WTC11 (cell line): Measurements from ENCODE around the gene OCSTAMP. TPM values are rescaled to one million over a fixed set of nuclear protein-coding genes. Genes with fewer than 3 reads are reported as not detected.

Source experiments
- ATAC-seq: fragments of 200-7000 bp; cut with Tn5 transposase; 2 replicates; pipeline ENCODE4 v1.10.0; 2021; ENCODE audit warnings: mild to moderate bottlenecking, moderate library complexity
- CTCF ChIA-PET: fragments of 300-600 bp; sonication (Branson Sonifier 250); formaldehyde crosslinking; loops from one replicate; lab custom pipeline; 2021; ENCODE audit warnings: antibody characterized with exemption; lab: Charles Lee
- POLR2A ChIA-PET: fragments of 350-600 bp; sonication (Branson Sonifier 250); formaldehyde crosslinking; loops from one replicate; lab custom pipeline; 2021; ENCODE audit warnings: antibody characterized with exemption; lab: Charles Lee
- DNase-seq: peaks from one replicate; pipeline ENCODE4 v3.0.0; 2021; ENCODE audit warnings: low spot score
- H3K27ac Mint-ChIP-seq: 2 replicates; pipeline ENCODE4 v1.8.0; 2021; ENCODE audit warnings: mixed read lengths
- H3K27me3 Mint-ChIP-seq: 2 replicates; pipeline ENCODE4 v1.8.0; 2021; ENCODE audit warnings: low read depth, mild to moderate bottlenecking, moderate library complexity, mixed read lengths
- H3K36me3 Mint-ChIP-seq: 2 replicates; pipeline ENCODE4 v1.8.0; 2021; ENCODE audit warnings: mixed read lengths
- H3K4me1 Mint-ChIP-seq: 2 replicates; pipeline ENCODE4 v1.8.0; 2022; ENCODE audit warnings: mixed read lengths
- H3K4me3 Mint-ChIP-seq: 2 replicates; pipeline ENCODE4 v1.8.0; 2021; ENCODE audit warnings: mild to moderate bottlenecking, moderate library complexity, mixed read lengths
- H3K9me3 Mint-ChIP-seq: 2 replicates; pipeline ENCODE4 v1.8.0; 2021; ENCODE audit warnings: mixed read lengths
- ATF1 ChIP-seq: sonication (generic); formaldehyde crosslinking; IDR thresholded peaks from 2 replicates; pipeline ENCODE4 v1.8.1; 2023; ENCODE audit warnings: mild to moderate bottlenecking, moderate library complexity, missing genetic modification reagents
- CBFB ChIP-seq: sonication (generic); formaldehyde crosslinking; IDR thresholded peaks from 2 replicates; pipeline ENCODE4 v1.8.1; 2022; ENCODE audit warnings: mild to moderate bottlenecking, low read depth, missing genetic modification reagents
- GTF2I ChIP-seq: fragments of 250-450 bp; sonication (Bioruptor Pico); conservative IDR thresholded peaks from 2 replicates; pipeline ENCODE4 v1.4.0; 2021; ENCODE audit warnings: mild to moderate bottlenecking
- HMGA2 ChIP-seq: fragments of 250-450 bp; sonication (Bioruptor Pico); IDR thresholded peaks from 2 replicates; pipeline ENCODE4 v1.4.0; 2021; ENCODE audit warnings: mild to moderate bottlenecking, moderate library complexity
- JUN ChIP-seq: sonication (generic); formaldehyde crosslinking; IDR thresholded peaks from 2 replicates; pipeline ENCODE4 v1.8.0; 2023; ENCODE audit warnings: mild to moderate bottlenecking, missing genetic modification reagents
- MXD4 ChIP-seq: fragments of 250-450 bp; sonication (Bioruptor Pico); IDR thresholded peaks from 2 replicates; pipeline ENCODE4 v1.8.0; 2021; ENCODE audit warnings: mild to moderate bottlenecking, moderate library complexity, borderline replicate concordance
- NFE2L1 ChIP-seq: sonication (generic); formaldehyde crosslinking; IDR thresholded peaks from 2 replicates; pipeline ENCODE4 v1.8.1; 2023; ENCODE audit warnings: missing genetic modification reagents
- NR3C1 ChIP-seq: sonication (generic); formaldehyde crosslinking; conservative IDR thresholded peaks from 2 replicates; pipeline ENCODE4 v1.8.1; 2023; ENCODE audit warnings: low read depth, mild to moderate bottlenecking, missing genetic modification reagents
- PRRX2 ChIP-seq: fragments of 250-450 bp; sonication (Bioruptor Pico); IDR thresholded peaks from 2 replicates; pipeline ENCODE4 v1.8.0; 2021; ENCODE audit warnings: mild to moderate bottlenecking
- SMAD3 ChIP-seq: sonication (generic); formaldehyde crosslinking; IDR thresholded peaks from 2 replicates; pipeline ENCODE4 v1.8.0; 2022; ENCODE audit warnings: missing genetic modification reagents, mild to moderate bottlenecking, borderline replicate concordance
- TEAD1 ChIP-seq: sonication (generic); formaldehyde crosslinking; IDR thresholded peaks from 2 replicates; pipeline ENCODE4 v1.8.0; 2022; ENCODE audit warnings: mild to moderate bottlenecking, missing genetic modification reagents
- ZBTB21 ChIP-seq: sonication (generic); formaldehyde crosslinking; IDR thresholded peaks from 2 replicates; pipeline ENCODE4 v1.8.1; 2023; ENCODE audit warnings: mild to moderate bottlenecking, missing genetic modification reagents, borderline replicate concordance
- ZNF423 ChIP-seq: fragments of 250-450 bp; sonication (Bioruptor Pico); IDR thresholded peaks from 2 replicates; pipeline ENCODE4 v2.1.2; 2022; ENCODE audit warnings: mild to moderate bottlenecking, moderate library complexity
- total RNA-seq: library from RNA; stranded (reverse); gene quantifications from 3 replicates; pipeline ENCODE4 v1.2.3, GENCODE V29; 2021
- TF ChIP-seq, protein P1 (sequence below): sonication (generic); formaldehyde crosslinking; IDR thresholded peaks from 2 replicates; pipeline ENCODE4 v1.8.1; 2022; ENCODE audit warnings: low read depth, mild to moderate bottlenecking, moderate library complexity, missing genetic modification reagents, borderline replicate concordance
- TF ChIP-seq, protein P2 (sequence below): sonication (generic); formaldehyde crosslinking; IDR thresholded peaks from 2 replicates; pipeline ENCODE4 v1.8.1; 2022; ENCODE audit warnings: missing genetic modification reagents, borderline replicate concordance
- TF ChIP-seq, protein P3 (sequence below): sonication (generic); formaldehyde crosslinking; IDR thresholded peaks from 2 replicates; pipeline ENCODE4 v1.8.0; 2023; ENCODE audit warnings: missing genetic modification reagents
- TF ChIP-seq, protein P4 (sequence below): sonication (generic); formaldehyde crosslinking; IDR thresholded peaks from 2 replicates; pipeline ENCODE4 v1.8.1; 2023; ENCODE audit warnings: mild to moderate bottlenecking, missing genetic modification reagents, moderate library complexity
- TF ChIP-seq, protein P5 (sequence below): fragments of 250-450 bp; sonication (Bioruptor Pico); IDR thresholded peaks from 2 replicates; pipeline ENCODE4 v1.8.0; 2021; ENCODE audit warnings: mild to moderate bottlenecking
- TF ChIP-seq, protein P6 (sequence below): sonication (generic); formaldehyde crosslinking; IDR thresholded peaks from 2 replicates; pipeline ENCODE4 v1.8.1; 2023; ENCODE audit warnings: mild to moderate bottlenecking, moderate library complexity, missing genetic modification reagents
- TF ChIP-seq, protein P7 (sequence below): sonication (generic); formaldehyde crosslinking; IDR thresholded peaks from 2 replicates; pipeline ENCODE4 v1.8.0; 2022; ENCODE audit warnings: mild to moderate bottlenecking, missing genetic modification reagents
- TF ChIP-seq, protein P8 (sequence below): sonication (generic); formaldehyde crosslinking; IDR thresholded peaks from 2 replicates; pipeline ENCODE4 v1.8.1; 2022; ENCODE audit warnings: mild to moderate bottlenecking, missing genetic modification reagents, moderate library complexity, borderline replicate concordance

OCSTAMP gene
- total RNA-seq, 1 experiment from 2014 or later, result not detected

DNA sequence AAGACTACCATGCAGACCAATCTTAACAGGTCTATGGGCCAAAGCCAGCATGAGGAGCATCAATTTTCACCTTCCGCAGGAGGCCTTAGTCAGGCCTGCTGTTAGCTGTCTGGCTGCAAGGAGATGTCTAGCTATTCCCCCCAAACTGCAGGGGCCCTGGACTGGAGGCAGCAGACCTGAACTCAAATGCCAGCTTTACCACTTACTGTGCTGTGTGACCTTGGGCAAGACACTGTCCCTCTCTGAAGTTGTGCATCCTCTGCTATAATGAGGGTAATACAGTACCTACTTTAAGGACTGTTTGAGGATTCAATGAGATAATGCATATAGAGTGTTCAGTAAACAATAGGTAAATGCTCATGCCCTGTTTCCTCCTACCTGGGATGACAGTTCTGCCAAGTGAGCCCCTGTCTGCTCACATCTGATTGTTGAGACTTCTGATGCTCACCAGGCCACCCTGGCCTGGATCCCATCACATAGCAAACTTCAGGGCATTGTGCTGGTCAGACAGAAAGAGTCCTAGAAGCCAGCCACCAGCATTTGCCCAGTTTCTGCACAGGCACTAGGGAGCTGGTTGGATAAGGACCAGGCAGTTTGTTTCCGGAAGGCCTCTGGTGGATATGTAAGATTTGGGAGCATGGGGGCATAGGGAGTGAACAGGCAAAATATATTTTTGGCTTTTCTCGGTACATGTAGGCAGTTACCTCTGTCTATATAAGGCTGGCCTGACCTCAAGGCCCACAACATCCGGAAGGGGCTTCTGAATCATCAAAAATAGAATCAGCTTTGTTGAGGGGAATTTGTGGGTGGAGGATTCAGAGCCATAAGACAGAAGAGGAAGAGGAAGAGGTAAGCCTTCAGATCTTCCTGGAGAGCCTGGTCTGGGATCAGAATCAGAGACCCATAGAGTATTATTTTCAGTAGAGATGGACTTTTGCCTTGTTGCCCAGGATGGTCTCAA is 2.3 kb upstream of the OCSTAMP start:
- Mint-ChIP-seq H3K4me3 (no peak overlapping the region), H3K27ac (peak overlapping the region; percentile 71), H3K36me3 (no peaks in the 10 kb centered on the region), H3K9me3 (no peaks in the 10 kb centered on the region), H3K4me1 (peaks cover 56% of the 10 kb centered on the region), H3K27me3 (no peaks in the 10 kb centered on the region; the same call in 1 of the 2 replicates)
- TF ChIP-seq NFE2L1, result no peak
- no peak for TF ChIP-seq CBFB (CRISPR knock-in tag)
- TF ChIP-seq SMAD3, result no peak
- TF ChIP-seq ZNF423, result no peak
- peak; percentile 68 for TF ChIP-seq GTF2I (CRISPR knock-in tag)
- 0 out of 2 replicates have a peak, but pooled peaks have one; percentile 31 for TF ChIP-seq ZBTB21 (CRISPR knock-in tag)
- DNase-seq (no peak), ATAC-seq (peak; percentile 14)
- ChIA-PET CTCF (interaction anchor here (0.6 to 3.7 kb wide), 5 partner anchors 10 to 1639 kb away, joined by 3 to 38 read pairs (median 6); no protein-coding TSS in a partner anchor), POLR2A (interaction anchor here (0.5 to 0.9 kb wide), 2 partner anchors 131 to 153 kb away, joined by 3 to 4 read pairs; no protein-coding TSS in a partner anchor)

DNA sequence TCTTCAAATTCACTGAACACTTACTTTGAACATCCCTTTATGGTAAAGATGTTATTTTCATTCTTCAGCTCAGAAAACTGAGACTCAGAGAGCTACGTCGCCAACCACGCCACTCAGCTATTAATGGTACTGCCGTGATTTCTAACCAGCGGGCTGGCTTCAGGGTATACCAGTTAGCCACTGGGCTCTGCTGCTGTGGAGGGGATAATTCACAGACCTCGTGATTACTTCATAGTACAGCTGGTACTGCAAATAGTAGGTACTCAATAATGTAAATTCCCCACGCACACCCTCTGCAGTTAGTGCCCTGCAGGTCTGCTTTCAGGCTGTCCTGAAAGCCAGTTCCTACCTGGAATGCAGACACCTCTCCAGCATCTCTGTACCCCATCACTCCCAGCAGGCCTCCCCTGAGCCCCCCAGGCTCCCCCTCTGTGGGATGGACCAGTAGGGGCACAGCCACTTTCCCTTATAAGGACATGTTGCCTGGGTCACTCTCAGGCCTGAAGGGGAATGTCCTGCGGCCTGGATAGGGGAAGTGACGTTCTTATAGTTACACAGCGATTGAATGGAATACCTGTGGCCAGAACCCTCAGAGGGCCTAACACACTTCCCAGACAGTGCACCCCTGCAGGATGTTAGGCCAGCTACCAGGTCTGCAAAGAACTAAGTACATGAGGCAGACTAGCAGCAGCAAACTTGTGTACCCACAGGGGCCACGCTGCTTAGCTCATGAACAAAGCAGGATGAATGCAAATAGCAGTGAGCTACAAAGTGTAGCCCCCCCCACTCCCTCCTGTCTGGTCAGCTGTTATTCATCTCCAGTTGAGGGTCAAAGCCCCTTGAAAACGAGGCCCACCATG is 1.3 kb upstream of the OCSTAMP start:
- CTCF ChIA-PET, result interaction anchor here (0.6 to 3.7 kb wide), 9 partner anchors 10 to 1640 kb away, joined by 3 to 38 read pairs (median 5); partner anchors contain the start of gene ZNF334
- ATAC-seq (peak; percentile 77), DNase-seq (peak; percentile 56)
- no peak overlapping the region for H3K4me3 Mint-ChIP-seq
- POLR2A ChIA-PET, result interaction anchor here (0.5 to 0.9 kb wide), 2 partner anchors 132 to 154 kb away, joined by 3 to 4 read pairs; no protein-coding TSS in a partner anchor
- peaks cover 52% of the 10 kb centered on the region for H3K4me1 Mint-ChIP-seq
- H3K27me3 Mint-ChIP-seq, result no peaks in the 10 kb centered on the region; the same call in 1 of the 2 replicates
- no peaks in the 10 kb centered on the region for H3K9me3 Mint-ChIP-seq
- peak overlapping the region; percentile 71 for H3K27ac Mint-ChIP-seq
- no peaks in the 10 kb centered on the region for H3K36me3 Mint-ChIP-seq
- TF ChIP-seq ATF1 (CRISPR knock-in tag) (no peak), GTF2I (CRISPR knock-in tag) (no peak), ZNF423 (no peak; the same call in 1 of the 2 replicates), TEAD1 (CRISPR knock-in tag) (no peak), MXD4 (no peak), HMGA2 (CRISPR knock-in tag) (no peak), NR3C1 (CRISPR knock-in tag) (no peak), JUN (no peak), PRRX2 (CRISPR knock-in tag) (no peak)
- TF ChIP-seq, protein P1, sequence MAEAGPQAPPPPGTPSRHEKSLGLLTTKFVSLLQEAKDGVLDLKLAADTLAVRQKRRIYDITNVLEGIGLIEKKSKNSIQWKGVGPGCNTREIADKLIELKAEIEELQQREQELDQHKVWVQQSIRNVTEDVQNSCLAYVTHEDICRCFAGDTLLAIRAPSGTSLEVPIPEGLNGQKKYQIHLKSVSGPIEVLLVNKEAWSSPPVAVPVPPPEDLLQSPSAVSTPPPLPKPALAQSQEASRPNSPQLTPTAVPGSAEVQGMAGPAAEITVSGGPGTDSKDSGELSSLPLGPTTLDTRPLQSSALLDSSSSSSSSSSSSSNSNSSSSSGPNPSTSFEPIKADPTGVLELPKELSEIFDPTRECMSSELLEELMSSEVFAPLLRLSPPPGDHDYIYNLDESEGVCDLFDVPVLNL (CRISPR knock-in tag), result no peak
- TF ChIP-seq, protein P2, sequence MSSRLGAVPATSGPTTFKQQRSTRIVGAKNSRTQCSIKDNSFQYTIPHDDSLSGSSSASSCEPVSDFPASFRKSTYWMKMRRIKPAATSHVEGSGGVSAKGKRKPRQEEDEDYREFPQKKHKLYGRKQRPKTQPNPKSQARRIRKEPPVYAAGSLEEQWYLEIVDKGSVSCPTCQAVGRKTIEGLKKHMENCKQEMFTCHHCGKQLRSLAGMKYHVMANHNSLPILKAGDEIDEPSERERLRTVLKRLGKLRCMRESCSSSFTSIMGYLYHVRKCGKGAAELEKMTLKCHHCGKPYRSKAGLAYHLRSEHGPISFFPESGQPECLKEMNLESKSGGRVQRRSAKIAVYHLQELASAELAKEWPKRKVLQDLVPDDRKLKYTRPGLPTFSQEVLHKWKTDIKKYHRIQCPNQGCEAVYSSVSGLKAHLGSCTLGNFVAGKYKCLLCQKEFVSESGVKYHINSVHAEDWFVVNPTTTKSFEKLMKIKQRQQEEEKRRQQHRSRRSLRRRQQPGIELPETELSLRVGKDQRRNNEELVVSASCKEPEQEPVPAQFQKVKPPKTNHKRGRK, result no peak
- TF ChIP-seq, protein P3, sequence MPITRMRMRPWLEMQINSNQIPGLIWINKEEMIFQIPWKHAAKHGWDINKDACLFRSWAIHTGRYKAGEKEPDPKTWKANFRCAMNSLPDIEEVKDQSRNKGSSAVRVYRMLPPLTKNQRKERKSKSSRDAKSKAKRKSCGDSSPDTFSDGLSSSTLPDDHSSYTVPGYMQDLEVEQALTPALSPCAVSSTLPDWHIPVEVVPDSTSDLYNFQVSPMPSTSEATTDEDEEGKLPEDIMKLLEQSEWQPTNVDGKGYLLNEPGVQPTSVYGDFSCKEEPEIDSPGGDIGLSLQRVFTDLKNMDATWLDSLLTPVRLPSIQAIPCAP (CRISPR knock-in tag), result no peak
- TF ChIP-seq, protein P4, sequence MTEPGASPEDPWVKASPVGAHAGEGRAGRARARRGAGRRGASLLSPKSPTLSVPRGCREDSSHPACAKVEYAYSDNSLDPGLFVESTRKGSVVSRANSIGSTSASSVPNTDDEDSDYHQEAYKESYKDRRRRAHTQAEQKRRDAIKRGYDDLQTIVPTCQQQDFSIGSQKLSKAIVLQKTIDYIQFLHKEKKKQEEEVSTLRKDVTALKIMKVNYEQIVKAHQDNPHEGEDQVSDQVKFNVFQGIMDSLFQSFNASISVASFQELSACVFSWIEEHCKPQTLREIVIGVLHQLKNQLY (CRISPR knock-in tag), result no peak
- TF ChIP-seq, protein P5, sequence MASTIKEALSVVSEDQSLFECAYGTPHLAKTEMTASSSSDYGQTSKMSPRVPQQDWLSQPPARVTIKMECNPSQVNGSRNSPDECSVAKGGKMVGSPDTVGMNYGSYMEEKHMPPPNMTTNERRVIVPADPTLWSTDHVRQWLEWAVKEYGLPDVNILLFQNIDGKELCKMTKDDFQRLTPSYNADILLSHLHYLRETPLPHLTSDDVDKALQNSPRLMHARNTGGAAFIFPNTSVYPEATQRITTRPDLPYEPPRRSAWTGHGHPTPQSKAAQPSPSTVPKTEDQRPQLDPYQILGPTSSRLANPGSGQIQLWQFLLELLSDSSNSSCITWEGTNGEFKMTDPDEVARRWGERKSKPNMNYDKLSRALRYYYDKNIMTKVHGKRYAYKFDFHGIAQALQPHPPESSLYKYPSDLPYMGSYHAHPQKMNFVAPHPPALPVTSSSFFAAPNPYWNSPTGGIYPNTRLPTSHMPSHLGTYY (CRISPR knock-in tag), result no peak
- TF ChIP-seq, protein P6, sequence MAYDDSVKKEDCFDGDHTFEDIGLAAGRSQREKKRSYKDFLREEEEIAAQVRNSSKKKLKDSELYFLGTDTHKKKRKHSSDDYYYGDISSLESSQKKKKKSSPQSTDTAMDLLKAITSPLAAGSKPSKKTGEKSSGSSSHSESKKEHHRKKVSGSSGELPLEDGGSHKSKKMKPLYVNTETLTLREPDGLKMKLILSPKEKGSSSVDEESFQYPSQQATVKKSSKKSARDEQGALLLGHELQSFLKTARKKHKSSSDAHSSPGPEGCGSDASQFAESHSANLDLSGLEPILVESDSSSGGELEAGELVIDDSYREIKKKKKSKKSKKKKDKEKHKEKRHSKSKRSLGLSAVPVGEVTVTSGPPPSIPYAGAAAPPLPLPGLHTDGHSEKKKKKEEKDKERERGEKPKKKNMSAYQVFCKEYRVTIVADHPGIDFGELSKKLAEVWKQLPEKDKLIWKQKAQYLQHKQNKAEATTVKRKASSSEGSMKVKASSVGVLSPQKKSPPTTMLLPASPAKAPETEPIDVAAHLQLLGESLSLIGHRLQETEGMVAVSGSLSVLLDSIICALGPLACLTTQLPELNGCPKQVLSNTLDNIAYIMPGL (CRISPR knock-in tag), result no peak
- TF ChIP-seq, protein P7, sequence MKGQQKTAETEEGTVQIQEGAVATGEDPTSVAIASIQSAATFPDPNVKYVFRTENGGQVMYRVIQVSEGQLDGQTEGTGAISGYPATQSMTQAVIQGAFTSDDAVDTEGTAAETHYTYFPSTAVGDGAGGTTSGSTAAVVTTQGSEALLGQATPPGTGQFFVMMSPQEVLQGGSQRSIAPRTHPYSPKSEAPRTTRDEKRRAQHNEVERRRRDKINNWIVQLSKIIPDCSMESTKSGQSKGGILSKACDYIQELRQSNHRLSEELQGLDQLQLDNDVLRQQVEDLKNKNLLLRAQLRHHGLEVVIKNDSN (CRISPR knock-in tag), result no peak
- TF ChIP-seq, protein P8, sequence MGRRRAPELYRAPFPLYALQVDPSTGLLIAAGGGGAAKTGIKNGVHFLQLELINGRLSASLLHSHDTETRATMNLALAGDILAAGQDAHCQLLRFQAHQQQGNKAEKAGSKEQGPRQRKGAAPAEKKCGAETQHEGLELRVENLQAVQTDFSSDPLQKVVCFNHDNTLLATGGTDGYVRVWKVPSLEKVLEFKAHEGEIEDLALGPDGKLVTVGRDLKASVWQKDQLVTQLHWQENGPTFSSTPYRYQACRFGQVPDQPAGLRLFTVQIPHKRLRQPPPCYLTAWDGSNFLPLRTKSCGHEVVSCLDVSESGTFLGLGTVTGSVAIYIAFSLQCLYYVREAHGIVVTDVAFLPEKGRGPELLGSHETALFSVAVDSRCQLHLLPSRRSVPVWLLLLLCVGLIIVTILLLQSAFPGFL (CRISPR knock-in tag), result no peak
